NCI-H1694 (cell line): ENCODE data around the gene CENPI.
"Not testable (repeated sequence)": the region's sequence is repeated elsewhere in the genome, so short reads cannot be mapped to it uniquely, and the experiment has no call there.

Source experiments
- DNase-seq: peaks from one replicate; lab custom pipeline; 2025; lab: John Stamatoyannopoulos, UW

The CENPI gene, protein sequence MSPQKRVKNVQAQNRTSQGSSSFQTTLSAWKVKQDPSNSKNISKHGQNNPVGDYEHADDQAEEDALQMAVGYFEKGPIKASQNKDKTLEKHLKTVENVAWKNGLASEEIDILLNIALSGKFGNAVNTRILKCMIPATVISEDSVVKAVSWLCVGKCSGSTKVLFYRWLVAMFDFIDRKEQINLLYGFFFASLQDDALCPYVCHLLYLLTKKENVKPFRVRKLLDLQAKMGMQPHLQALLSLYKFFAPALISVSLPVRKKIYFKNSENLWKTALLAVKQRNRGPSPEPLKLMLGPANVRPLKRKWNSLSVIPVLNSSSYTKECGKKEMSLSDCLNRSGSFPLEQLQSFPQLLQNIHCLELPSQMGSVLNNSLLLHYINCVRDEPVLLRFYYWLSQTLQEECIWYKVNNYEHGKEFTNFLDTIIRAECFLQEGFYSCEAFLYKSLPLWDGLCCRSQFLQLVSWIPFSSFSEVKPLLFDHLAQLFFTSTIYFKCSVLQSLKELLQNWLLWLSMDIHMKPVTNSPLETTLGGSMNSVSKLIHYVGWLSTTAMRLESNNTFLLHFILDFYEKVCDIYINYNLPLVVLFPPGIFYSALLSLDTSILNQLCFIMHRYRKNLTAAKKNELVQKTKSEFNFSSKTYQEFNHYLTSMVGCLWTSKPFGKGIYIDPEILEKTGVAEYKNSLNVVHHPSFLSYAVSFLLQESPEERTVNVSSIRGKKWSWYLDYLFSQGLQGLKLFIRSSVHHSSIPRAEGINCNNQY

DNA sequence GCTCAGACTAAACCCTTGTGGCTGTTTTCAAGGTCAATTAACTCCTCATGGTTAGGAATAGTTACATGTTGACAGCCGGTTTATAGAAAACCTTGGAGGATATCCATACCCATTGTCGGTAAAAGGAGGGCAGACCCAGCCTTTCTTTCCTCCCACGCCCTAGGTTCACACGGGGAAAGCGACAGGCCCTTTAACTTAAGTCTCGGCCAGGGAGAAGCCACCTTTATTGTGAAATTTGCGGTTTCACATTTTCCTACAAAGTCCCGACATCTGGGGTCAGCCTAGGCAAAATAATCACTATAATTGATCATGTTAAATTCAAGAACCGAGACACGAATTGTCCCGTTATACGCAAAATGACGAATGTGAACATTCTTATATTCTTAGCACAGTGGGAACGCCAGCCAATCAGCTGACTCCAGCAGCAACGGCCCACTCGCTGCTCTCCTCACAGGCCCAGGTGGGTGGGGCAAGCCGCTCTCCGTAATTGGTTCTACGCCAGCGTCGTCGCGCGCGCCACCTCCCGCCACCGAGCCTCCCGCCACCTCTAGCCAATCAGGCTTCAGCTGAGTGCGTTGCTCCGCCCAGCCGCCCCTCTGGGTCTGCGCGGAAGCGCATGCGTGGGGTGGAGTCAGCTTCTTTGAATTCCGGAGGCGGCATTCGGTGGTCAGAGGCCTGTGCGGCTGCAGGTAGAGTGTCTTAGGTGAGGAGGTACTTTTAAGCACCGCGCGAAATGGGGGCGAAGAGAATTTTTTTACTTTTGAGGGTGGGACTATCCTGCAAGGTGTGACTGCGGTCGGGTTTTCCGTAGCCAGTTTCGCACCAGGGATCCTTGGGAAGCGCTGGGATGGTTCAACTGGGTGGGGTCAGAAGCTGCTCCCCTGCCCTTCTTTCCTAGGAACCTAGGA lies at the start of gene CENPI:
Gene CENPI, plus strand, starts transcription at position 659 of the 908 bp plus-strand sequence. CDS start 2,867 bp downstream, outside the sequence.
- DNase-seq, result peak; percentile 91

DNA sequence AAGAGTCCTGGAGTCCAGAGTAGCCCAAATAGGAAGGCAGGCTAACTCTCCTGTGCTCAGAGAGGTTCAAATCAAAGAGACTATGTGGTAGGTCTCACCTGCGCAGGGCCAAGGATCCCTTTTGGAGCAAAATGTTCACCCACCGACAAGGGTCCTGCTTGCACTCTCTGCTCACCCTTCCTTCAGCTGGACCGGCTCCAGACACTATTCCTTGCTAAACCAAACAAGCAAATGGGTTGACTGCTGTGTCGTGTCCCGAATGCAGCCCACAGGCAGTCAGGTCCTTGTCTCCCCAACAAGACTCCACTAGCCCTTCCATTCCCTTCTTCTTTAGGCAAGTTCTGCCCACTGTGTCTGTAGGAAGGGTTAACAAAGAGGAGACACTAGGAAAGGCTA lies 46.9 kb upstream of the CENPI start:
- DNase-seq, result no peak

DNA sequence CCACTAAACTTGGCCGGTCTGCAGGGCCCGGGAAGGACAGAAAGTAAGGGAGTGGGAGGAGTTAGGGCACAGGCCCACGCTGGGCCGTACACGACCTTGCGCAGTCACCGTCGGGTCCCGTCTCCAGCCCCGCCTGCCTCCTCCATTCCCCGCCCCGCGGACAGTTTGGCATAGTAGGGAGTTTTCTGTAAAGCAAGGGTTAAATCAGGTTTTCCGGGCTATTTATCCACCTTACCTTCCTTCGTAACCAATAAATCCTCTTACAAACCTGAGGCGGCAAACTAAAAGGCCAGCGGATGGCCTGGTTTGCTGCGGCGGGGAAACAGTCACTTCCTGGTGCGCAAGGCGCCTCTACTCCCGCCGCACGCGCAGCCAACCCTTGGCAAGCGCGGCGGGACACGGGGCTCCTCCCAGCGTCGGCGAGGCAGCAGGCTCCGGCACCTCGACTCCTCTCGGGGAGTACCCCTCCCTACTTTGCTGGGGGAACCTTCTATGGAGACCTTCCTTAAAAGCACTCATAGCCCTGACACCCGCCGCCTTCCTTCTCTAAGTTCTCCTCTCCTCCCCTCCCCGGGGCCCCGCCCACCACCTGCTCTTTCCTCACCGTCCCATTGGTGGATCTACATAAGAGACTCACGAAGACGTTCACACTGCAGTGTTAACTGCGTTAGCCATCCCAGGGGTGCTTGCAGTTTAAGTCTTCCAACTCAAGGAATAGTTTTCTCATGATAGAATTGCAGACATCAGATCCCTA lies 46.3 kb upstream of the CENPI start, which contains the start of gene TRMT2B:
Gene TRMT2B, minus strand, starts transcription at position 563 of the 754 bp plus-strand sequence. CDS start 9,822 bp downstream, outside the sequence.
- peak; percentile 73 for DNase-seq

DNA sequence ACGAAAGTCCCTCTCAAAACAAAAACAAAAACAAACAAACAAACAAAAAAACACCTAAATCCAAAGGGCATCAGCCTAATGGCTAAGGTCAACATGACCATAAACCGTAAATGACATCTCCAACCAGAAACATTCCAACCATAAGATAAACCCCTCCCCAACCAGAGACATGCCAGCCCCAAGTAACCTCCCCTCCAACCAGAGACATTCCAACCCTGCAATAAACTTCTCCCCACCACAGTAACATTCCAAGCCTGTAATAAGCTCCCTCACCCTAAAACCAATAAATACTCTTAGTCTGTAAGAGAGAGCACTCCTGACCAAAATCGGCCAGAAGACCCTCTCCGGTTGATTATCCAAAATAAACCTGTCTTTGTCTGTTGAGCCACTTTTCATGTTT lies 41.5 kb upstream of the CENPI start:
- not testable (repeated sequence) for DNase-seq

DNA sequence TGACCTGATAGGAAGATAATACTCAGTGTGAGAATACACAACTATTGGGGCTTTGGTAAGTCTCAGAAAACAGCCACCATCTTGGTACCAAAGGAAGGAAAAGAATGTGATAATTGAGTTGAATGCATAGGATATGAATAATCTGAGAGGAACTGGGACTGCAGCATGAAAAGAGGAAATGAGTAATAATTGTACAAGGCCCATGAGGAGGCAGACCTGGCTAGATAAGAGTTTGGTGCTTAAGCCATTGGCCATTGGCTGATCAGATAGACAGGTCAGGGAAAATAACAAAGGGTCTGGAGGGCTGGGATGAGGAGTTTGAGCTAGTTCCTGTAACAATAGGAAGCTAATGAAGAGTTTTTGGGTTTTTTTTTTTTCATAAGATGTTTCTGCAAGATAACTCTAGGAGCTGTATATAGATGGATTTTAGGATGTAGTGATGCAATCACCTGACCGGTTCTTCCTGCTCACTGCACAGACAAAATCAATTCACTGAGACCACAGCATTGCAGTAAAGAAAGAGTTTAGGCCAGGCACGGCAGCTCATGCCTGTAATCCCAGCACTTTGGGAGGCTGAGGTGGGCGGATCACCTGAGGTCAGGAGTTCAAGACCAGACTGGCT lies 40.8 kb upstream of the CENPI start:
- DNase-seq, result no peak

DNA sequence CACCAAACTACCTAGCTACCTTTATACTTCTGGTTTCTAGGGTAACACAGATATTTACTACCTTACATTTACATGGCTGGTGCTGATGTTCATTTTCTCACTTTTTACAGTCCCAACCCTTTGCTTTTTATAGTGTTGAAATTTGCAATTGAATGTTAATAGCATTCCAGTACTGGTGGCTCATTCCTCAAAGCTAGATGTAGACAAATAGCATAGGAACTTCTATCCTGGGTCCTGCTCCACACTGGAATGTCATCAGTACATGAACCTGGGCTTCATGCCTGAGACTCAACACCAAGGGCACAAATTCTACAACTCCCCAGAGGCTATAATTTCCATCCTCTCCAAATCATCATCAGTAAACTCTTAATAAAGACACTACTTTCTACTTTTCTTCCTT lies 35.8 kb upstream of the CENPI start:
- DNase-seq, result no peak

DNA sequence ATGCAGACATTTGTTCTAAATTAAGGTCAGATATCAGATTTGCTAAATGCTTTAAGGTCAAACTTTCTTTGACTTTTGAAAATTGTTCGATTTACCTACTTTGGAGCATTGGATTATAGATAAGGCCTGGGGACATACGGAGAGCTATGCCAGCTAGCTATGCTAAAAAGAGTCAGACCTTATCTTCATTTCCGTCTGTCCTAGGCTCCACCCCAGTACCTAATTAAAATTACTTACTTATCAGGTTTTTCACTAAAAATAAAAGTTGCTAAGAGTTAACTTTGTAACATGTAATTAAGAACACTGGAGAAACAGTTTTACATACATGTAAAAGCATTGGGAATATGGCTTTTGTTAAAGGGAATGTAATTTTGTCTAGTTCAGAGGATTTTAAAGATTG lies 26.4 kb upstream of the CENPI start:
- DNase-seq, result no peak

DNA sequence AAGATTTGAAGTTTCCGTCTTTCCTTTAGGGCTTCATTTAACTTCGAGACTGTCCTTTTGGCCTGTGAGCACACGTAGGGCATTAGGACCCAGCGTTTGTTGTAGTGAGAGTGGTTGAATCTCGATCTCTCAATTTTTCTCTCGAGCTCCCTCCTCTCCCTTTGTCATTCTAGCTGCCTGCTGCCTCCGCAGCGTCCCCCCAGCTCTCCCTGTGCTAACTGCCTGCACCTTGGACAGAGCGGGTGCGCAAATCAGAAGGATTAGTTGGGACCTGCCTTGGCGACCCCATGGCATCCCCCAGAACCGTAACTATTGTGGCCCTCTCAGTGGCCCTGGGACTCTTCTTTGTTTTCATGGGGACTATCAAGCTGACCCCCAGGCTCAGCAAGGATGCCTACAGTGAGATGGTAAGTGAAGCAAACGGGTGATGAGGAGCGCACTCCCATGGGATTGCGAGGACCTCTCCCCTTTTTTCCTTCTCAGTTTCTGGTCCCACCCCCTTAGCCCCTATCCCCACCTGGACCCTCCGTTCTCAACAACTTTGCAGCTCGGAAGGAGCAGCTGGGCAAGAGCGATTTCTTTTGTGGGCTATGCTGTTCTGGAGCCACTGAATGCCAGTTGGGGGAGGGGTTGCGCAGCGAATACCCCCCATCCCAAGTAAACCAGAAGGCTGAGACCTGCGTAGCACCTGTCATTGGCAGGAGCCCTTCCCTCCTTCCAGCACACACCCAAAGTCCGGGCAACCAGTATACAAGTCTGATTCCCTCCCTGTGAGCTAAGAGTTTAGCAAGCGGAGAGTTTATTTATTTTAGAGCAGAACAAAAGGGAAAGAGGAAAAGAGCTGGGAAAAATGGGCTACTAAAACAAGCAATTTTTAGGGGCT lies 19.0 kb upstream of the CENPI start, which contains the start of gene TMEM35A:
Gene TMEM35A, plus strand, starts transcription at position 164 of the 883 bp plus-strand sequence. Its CDS starts 124 bp downstream, at position 288.
- peak; percentile 38 for DNase-seq

DNA sequence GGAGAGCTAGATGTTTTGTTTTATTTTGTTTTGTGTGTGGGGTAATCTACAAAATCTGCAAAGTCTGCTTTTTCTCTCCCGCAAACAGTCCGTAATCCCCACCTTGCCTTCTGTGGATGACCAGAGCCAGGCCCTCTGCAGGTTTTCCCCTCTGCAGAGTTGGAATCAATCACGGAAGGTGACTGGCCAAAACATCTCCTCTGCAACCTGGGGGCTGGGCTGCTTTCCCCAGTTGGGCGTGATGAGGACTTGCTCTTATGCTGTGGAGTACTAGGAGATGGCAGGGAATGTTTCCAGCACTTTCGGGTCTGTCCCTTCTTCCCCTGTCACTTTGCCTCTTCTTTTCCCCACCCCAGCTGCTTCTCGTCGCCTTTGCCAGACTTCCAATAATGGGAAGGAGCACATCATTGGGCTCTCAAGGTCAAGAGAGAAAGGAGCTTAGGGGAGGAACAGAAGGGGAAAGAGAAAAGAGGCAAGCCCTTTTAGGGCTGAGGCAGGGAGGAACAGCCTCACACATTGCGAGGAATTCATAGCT lies 18.2 kb upstream of the CENPI start:
- DNase-seq, result no peak

DNA sequence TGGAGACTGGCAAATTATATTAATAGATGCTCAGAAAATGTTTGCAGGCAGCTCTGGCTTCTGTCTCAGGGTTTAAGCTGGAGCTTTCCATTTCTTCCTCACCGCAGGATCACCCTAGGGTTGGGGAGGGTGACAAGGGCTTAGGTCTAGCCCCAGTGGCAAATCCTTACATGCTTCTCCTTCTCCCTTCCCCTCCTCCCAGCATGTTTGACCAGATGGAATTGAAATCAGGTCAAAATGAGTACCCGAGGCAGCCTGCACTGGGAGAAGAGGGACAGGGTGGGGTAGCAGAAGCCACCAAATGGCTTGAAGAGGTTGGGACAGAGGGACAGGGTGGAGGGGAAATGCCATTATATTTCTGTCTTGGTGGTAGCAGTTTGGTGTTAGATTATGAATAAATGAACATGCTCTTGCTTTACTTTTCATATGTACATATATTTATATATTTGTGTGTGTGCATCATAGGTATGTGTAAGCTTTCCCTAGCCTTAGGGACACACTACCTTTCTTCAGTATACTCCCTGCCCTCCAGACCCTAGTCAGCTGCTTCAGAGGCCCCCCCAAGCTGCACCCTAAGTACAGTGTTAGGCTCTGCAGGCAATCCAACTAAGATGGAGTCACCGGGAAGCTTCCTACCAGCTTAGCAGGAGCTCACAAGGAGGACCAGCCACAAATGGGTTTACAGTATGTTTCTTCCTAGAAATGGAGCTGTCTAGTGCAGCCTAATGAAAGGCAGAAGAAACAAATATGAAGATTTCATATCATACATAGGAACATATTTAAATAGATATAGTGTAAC lies 17.5 kb upstream of the CENPI start:
- DNase-seq, result no peak

DNA sequence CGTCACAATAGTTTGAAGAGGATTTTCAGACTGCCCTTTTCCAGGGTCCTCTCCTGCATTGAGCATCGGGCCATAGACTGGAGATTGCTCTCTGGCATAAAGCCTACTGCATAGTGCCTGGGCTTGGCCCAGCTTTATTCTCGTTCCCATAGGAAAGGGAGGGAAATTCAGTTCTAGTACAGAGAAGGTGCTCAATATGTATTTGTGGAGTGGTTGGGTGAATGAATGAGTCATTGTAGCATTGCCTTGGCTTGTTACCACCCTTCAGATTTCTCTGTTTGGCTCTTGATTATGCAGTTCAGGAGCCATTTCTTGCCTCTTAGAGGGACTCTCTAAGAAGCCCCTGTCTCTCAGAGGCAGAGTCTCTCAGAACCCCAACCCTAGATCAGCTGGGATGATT lies 16.8 kb upstream of the CENPI start:
- DNase-seq, result no peak

DNA sequence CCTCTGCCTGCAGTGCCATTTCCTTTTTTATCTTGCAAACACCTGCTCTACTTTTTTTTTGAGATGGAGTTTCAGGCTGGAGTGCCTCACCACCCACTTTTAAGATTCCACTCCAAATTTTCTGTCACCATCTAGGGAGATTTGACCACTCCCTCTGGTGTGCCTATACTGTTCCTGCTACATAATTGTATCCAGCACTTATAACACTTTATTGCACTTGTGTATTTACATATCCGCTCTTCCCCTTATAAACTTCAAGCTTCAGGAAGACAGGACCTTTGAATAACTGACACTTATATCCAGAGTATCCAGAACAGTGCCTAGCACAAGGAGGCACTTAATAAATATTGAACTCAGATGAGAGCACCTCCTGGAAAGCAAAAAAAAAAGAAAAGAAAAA lies 6.2 kb upstream of the CENPI start:
- no peak for DNase-seq

DNA sequence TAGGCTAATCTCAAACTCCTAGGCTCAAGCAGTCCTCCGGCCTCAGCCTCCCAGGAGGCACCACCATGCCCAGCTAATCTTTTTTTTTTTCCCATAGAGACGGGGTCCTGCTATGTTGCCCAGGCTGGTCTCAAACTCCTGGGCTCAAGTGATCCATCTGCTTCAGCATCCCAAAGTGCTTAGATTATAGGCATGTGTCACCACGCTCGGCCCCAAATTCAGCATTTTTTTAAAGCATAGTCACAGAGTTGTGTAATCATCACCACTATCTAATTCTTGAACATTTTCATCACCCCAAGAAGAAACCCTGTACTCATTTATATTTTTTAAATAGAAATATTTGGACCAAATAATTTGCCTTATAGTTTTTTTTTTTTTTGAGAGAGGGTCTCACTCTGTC lies 10.3 kb downstream of the CENPI start:
- DNase-seq, result no peak

DNA sequence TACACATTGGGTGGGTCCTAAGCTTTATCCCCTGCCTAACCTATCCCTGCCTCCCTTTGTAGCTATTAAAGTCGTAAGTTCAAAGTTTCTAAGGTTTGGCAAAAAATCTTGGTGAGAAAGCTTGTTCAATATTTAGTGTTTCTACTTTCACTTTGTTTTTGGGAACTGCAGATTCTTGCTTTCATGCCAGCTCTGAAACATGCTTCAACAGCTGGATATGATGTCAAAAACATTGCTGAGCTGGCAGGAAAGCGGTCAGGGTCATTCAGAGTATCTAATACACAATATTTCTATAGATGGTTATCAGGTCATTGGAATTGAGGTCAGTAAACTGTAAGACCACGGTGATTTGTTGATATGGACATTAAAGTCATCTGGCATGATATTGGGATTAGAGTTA lies 19.7 kb downstream of the CENPI start:
- no peak for DNase-seq

DNA sequence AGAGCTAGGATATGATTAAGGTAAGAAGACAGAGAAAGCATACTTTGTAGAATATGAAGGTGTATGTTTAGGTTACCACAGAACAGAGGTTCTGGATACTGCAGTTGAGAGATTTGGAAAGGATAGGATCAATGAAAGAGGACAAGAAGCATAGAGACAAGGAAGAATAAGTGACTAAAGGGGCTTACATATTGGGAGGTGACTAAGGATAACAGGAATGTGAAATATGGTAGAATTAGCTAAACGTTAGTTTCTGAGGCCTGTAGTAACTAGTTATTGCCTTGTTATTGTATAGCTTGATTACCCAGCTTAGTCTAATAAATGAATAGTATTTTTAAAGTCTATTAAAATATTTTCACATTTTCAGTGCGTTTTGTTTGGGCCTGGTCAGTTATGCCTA lies 38.2 kb downstream of the CENPI start:
- no peak for DNase-seq
